OCI-LY3 (cell line): ENCODE results near the gene SERTM1.

Experiments used
- H2AFZ ChIP-seq: fragments of 200-600, 300-600 bp; shearing (Covaris generic); 2 replicates; pipeline ENCODE4 v1.6.0; 2014; ENCODE audit warnings: antibody characterized with exemption, low read depth, low read length
- H3K27ac ChIP-seq: fragments of 200-600, 300-600 bp; sonication (generic); 2 replicates; pipeline ENCODE4 v1.5.1; 2014; ENCODE audit warnings: mild to moderate bottlenecking, low read length, moderate library complexity, mixed read lengths
- H3K27me3 ChIP-seq: fragments of 200-600, 300-600 bp; sonication (generic); 2 replicates; pipeline ENCODE4 v1.6.1; 2014; ENCODE audit warnings: low read depth, low read length, mixed read lengths
- H3K36me3 ChIP-seq: fragments of 200-600, 300-600 bp; sonication (generic); replicated peaks from 2 replicates; pipeline ENCODE3; 2014; ENCODE audit warnings: low read depth, low read length, mixed read lengths
- H3K4me1 ChIP-seq: fragments of 300-600, 200-600 bp; sonication (generic); 2 replicates; pipeline ENCODE4 v1.6.1; 2014; ENCODE audit warnings: low read length, mixed read lengths
- H3K4me2 ChIP-seq: fragments of 200-600, 300-600 bp; sonication (generic); 2 replicates; pipeline ENCODE4 v1.6.1; 2014; ENCODE audit warnings: low read length, mixed read lengths
- H3K4me3 ChIP-seq: fragments of 300-600, 200-600 bp; sonication (generic); 2 replicates; pipeline ENCODE4 v1.5.1; 2014; ENCODE audit warnings: antibody characterized with exemption, mild to moderate bottlenecking, low read length, moderate library complexity
- H3K79me2 ChIP-seq: fragments of 300-600, 200-600 bp; shearing (Covaris generic); 2 replicates; pipeline ENCODE4 v1.6.1; 2014; ENCODE audit warnings: mild to moderate bottlenecking, low read length, mixed read lengths
- H3K9ac ChIP-seq: fragments of 300-600, 200-600 bp; shearing (Covaris generic); 2 replicates; pipeline ENCODE4 v1.6.0; 2014; ENCODE audit warnings: mild to moderate bottlenecking, low read length, moderate library complexity
- H3K9me3 ChIP-seq: fragments of 200-600, 300-600 bp; shearing (Covaris generic); 2 replicates; pipeline ENCODE4 v1.6.1; 2014; ENCODE audit warnings: low read length, mixed read lengths; ENCODE audit not compliant: insufficient read depth
- H4K20me1 ChIP-seq: fragments of 200-600, 300-600 bp; sonication (generic); 2 replicates; pipeline ENCODE4 v1.6.1; 2016; ENCODE audit warnings: low read length, mixed read lengths; ENCODE audit not compliant: insufficient read depth
- EZH2phosphoT487 ChIP-seq: fragments of 200-600 bp; shearing (Covaris generic); IDR thresholded peaks from 2 replicates; pipeline ENCODE4 v1.6.1; 2018; ENCODE audit warnings: antibody characterized with exemption, mixed run types, low read depth
- TF ChIP-seq, protein P1 (sequence below): fragments of 200-600, 300-600 bp; sonication (generic); IDR thresholded peaks from 2 replicates; pipeline ENCODE4 v1.5.1; 2014; ENCODE audit warnings: antibody characterized with exemption, low read length, low read depth

Gene SERTM1

DNA sequence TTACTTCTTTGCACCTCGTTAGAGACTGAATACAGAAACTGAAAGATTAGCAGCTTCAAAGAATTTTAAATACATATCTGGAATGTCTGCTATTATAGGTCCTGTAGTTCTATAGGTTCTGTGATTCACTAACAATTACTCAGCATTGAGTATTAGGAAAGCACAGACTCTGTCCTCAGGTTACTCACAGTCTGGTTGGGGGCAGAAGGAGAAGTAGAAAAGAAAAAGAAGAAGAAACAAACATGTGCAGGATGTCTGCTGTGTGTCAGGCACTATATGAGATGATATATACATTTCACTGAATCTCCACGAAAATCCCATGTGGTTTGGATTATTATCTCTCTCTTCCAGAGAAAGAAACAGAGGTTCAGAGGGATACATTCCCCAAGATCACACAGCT, 40.1 kb downstream of the SERTM1 start:
- Histone ChIP-seq H3K27ac (no peak overlapping the region), H4K20me1 (no peaks in the 10 kb centered on the region), H3K27me3 (peaks cover 6% of the 10 kb centered on the region), H3K79me2 (no peaks in the 10 kb centered on the region), H3K9me3 (no peaks in the 10 kb centered on the region), H3K36me3 (no peaks in the 10 kb centered on the region), H3K9ac (no peak overlapping the region), H3K4me2 (no peak overlapping the region), H3K4me3 (no peak overlapping the region), H2AFZ (no peak overlapping the region), H3K4me1 (no peaks in the 10 kb centered on the region)
- no peak for TF ChIP-seq EZH2phosphoT487
- TF ChIP-seq, protein P1, sequence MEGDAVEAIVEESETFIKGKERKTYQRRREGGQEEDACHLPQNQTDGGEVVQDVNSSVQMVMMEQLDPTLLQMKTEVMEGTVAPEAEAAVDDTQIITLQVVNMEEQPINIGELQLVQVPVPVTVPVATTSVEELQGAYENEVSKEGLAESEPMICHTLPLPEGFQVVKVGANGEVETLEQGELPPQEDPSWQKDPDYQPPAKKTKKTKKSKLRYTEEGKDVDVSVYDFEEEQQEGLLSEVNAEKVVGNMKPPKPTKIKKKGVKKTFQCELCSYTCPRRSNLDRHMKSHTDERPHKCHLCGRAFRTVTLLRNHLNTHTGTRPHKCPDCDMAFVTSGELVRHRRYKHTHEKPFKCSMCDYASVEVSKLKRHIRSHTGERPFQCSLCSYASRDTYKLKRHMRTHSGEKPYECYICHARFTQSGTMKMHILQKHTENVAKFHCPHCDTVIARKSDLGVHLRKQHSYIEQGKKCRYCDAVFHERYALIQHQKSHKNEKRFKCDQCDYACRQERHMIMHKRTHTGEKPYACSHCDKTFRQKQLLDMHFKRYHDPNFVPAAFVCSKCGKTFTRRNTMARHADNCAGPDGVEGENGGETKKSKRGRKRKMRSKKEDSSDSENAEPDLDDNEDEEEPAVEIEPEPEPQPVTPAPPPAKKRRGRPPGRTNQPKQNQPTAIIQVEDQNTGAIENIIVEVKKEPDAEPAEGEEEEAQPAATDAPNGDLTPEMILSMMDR: no peak

DNA sequence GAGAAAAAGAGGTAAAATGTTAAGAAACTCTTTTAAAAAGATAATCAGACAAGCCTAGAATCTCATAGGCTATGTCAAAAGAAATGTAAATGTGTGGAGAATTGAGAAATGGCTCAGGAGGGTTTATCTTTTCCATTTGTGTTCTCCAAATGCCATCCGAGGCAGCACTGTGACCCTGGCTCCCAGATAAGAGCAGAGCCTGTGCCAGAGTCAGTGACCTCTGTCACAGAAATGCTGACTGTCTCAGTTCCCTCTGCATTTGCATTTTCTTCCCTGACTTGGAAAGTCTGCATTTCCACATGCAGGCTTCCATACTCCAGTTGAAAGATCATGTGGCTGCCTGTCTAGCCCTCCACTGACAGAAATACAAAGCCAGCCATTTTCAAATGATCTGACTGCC, 42.0 kb downstream of the SERTM1 start:
- Histone ChIP-seq H4K20me1 (no peaks in the 10 kb centered on the region), H3K4me1 (no peaks in the 10 kb centered on the region)
- TF ChIP-seq EZH2phosphoT487: no peak
- TF ChIP-seq, protein P1: no peak

DNA sequence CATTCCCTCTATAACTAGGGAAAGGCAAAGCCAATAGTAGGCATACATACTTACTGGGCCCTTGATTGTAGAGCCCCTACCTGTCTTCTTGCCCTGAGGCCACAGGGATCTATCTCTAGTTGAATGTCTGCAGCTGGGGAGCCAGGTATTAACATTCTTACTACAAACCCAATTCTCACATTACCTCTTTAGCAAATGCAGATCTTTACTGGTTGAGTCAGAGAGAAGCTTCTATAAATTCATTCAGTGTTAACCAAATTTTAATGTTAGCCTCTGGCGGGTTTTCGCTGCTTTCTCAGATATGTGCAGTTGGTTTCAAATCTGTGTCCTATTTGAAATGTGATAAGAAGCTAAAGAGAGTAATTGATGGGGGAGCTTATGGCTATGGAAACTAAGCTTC, 43.2 kb downstream of the SERTM1 start:
- Histone ChIP-seq H3K4me1 (no peaks in the 10 kb centered on the region), H3K9ac (no peak overlapping the region), H3K4me3 (no peak overlapping the region), H2AFZ (no peak overlapping the region), H3K79me2 (no peaks in the 10 kb centered on the region), H3K27ac (no peak overlapping the region), H3K27me3 (peaks cover 15% of the 10 kb centered on the region), H3K9me3 (no peaks in the 10 kb centered on the region), H3K36me3 (no peaks in the 10 kb centered on the region), H4K20me1 (no peaks in the 10 kb centered on the region), H3K4me2 (no peak overlapping the region)
- no peak for TF ChIP-seq EZH2phosphoT487
- TF ChIP-seq, protein P1: no peak

More for the DNA sequence above, 42.0 kb downstream of the SERTM1 start:
- H3K27me3 ChIP-seq: peaks cover 10% of the 10 kb centered on the region
- H3K4me2 ChIP-seq: no peak overlapping the region
- no peak overlapping the region for H3K9ac ChIP-seq
- no peak overlapping the region for H2AFZ ChIP-seq
- H3K36me3 ChIP-seq: no peaks in the 10 kb centered on the region
- no peaks in the 10 kb centered on the region for H3K9me3 ChIP-seq
- H3K4me3 ChIP-seq: no peak overlapping the region
- H3K27ac ChIP-seq: no peak overlapping the region
- no peaks in the 10 kb centered on the region for H3K79me2 ChIP-seq

DNA sequence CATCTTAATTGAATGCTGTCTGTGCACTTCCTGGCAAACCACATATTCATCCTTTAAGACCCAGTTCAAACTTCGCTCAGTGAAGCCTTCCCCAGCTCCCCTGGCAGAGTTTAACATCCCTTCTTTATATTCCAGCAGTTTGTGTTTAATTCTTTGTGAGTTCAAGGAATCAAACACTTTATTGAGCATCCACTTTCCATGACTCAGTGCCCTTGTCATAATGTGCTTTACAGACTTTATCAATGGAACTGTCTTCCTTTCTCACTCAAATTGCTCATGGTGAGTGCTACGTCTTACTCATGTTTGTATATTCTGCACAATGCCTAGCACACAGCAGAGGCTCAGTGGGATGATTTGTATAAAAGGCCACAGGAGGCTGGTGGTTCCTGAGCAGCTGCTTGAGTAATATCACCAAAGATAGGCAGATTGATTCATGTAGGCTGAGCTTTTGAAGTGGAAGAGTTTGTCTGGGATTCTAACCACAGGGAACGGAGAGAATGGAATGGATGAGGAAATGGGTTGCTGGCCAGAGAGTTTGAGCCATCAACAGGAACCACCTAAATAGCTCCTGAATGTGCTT, 44.2 kb downstream of the SERTM1 start:
- Histone ChIP-seq H3K79me2 (no peaks in the 10 kb centered on the region), H3K4me1 (no peaks in the 10 kb centered on the region), H3K4me3 (no peak overlapping the region), H3K4me2 (no peak overlapping the region), H4K20me1 (no peaks in the 10 kb centered on the region), H2AFZ (no peak overlapping the region), H3K27me3 (peaks cover 15% of the 10 kb centered on the region), H3K36me3 (no peaks in the 10 kb centered on the region), H3K9me3 (no peaks in the 10 kb centered on the region), H3K27ac (no peak overlapping the region), H3K9ac (no peak overlapping the region)
- TF ChIP-seq, protein P1: no peak
